Caki2 (cell line): ENCODE data around the gene FNDC3B. TPM values are rescaled to one million over a fixed set of nuclear protein-coding genes. Genes with fewer than 3 reads are reported as not detected.
"Not testable (repeated sequence)": the region's sequence is repeated elsewhere in the genome, so short reads cannot be mapped to it uniquely, and the experiment has no call there.

Experiments used
- DNase-seq: peaks from one replicate; pipeline ENCODE4 v3.0.0-alpha.2; 2015; ENCODE audit warnings: low read depth
- in situ Hi-C: cut with HindIII; loops from 2 replicates; pipeline ENCODE4 v1.10.0; 2016; ENCODE audit warnings: low sequenced_read_pairs, low pct_unique_long_range_greater_than_20kb, mixed read lengths
- total RNA-seq: library from RNA; depleted of rRNA; stranded (reverse); fragments of >200 nt; shearing (Covaris generic); gene quantifications from 2 replicates; pipeline ENCODE4 v1.2.3, GENCODE V29; 2014; ENCODE audit warnings: low replicate concordance; rRNA removed

FNDC3B gene
- 70.0 and 77.7 TPM in 2 replicates for total RNA-seq

DNA sequence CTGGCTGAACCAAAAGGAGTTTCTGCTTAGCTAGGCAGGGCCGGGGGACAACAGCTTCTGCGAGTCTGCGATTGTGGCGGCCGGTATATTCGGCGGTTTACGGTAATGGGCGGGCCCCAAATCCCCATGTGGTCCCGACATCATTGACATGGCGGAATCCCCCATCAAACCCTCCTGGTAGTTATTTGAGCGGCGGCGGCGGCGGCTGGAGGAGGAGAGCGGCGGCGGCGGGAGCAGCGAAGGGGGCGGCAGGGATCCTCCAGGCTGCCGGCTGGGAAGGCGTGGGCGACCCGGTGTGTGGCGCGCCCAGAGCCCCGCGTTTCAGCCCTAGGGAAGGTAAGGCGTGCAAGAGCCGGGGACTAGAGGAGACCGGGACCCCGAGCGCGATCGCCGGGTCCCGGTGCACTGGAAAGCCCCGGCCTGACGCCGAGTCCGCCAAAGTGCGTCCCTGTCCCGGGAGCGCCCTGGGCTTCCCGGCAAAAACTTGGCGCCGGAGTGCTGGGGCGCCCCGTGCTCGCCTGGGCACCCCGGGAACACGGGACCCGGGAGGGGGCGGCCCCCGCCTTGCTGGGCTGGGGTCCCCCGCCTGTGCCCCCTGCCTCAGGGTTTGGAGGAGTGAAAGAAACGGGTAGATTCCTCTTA, at the start of gene FNDC3B:
FNDC3B (plus strand) TSS at position 143 of the 642 bp plus-strand sequence. CDS start 72,902 bp downstream, outside the sequence.
- in situ Hi-C loops, result no loop called here
- peak; percentile 94 for DNase-seq

- DNase-seq, in situ Hi-C loops: not testable (repeated sequence)
Measured at GRCh38 chr3:171990239-171990638, 49.1 kb upstream of the FNDC3B start.

DNA sequence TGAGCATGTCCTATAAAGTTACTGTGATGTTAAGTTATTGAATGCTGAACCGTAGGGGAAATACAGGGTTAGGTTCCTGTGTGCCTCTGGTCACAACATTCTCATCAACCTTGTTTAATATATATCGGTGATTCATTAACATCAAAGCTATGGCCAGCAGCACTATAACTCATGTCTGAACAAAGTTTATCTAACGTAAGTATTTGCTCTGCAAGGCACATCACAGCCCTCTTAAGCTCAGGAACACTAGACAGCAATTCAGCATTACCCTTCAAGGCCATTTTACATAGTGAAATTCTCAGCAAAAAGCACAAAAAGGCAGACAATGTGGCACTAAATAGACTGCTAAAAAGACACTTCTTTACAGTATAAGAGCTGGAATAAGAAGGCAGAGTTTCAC, 48.2 kb upstream of the FNDC3B start:
- in situ Hi-C loops, result no loop called here
- DNase-seq, result no peak

- in situ Hi-C loops, result no loop called here
- DNase-seq, result no peak
Measured at GRCh38 chr3:171994646-171995428, 44.5 kb upstream of the FNDC3B start.

DNA sequence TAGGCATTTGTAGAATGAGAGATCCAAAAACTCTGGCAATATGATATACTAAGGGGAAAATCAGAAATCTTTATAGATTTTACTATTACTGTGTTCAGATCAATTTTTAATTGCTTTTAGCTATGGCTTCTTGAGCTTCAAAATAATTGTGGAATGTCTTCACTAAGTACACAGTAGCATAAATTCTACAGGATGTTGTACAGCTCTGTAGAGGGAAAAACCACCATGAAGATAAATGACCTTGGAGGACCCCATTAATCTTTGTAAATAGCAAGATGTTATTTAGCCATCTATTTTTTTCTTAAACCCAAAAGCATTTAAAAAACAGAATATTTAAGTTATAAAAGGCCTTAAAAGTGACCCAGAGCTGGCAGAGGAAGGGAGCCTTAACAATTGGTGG, 43.9 kb upstream of the FNDC3B start:
- DNase-seq, result no peak
- in situ Hi-C loops, result no loop called here

DNA sequence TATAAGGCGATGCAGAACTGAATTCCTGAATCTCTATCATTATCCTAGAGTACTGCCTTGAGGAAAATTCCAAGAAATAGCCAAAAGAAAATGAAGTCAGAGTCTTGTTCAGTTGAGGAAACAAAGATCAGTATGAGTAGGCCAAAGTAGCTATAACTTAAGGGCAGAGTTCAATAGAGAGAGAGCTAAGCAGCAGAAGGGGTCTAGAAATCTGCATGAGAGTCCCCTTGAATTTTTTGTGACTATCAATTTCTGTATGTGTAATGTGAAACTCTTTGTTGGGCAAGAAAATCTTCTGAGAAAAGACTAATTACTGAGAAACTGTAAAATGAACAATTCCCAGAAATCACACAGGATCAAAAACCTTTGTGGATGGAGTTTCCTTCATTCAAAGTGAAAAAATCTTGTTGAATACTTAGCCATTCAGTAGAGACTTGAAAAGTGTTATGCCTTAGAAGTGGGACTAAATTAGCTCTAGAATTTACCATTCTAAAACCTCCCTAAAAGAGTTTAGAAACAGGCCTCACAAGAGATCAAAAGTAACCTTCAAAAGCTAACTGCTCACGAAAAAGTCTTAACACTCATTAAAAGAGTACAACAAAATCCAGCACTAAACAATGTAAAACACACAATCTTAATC, 43.1 kb upstream of the FNDC3B start:
- DNase-seq, result no peak
- in situ Hi-C loops, result no loop called here

GRCh38 chr3:171998731-171999130, 40.6 kb upstream of the FNDC3B start:
- in situ Hi-C loops, DNase-seq: not testable (repeated sequence)

- DNase-seq, in situ Hi-C loops: not testable (repeated sequence)
Measured at GRCh38 chr3:172001616-172002015, 37.8 kb upstream of the FNDC3B start.

DNA sequence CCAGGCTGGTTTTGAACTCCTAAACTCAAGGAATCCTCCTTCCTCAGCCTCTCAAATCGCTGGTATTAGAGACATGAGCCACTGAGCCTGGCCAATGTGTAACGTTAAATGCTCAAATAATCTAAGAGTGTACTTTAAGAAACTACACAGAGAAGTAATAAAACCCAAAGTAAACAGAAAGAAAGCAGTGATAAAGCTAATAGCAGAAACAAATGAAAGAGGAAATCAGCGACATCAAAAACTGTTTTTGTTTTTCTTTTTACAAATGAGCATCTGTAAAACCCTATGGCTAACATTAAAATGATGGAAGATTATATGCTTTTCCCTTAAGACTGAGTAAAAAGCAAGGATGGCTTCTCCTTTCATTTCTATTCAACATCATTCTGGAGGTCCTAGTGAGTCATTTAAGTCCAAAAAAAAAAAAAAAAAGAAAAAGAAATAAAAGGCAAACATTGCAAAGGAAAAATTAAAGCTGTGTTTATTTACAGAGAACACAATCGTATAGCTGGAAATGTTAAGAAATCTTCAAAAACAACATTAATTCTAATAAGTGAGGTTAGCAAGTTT, 36.8 kb upstream of the FNDC3B start:
- DNase-seq, result no peak
- in situ Hi-C loops, result no loop called here

DNA sequence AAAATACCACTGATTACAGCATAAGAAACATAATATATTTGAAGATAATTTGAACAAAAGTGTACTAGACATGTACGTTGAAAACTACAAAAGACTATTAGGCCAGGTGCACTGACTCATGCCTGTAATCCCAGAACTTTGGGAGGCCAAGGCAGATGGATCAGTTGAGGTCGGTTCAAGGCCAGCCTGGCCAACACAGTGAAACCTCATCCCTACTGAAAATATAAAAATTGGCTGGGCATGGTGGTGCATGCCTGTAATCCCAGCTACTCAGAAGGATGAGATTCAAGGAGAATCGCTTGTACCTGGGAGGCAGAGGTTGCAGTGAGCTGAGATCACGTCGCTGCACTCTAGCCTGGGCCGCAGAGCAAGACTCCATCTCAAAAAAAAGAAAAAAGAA, 36.2 kb upstream of the FNDC3B start:
- in situ Hi-C loops, result no loop called here

GRCh38 chr3:172007065-172007370, 32.4 kb upstream of the FNDC3B start:
- in situ Hi-C loops, result no loop called here
- no peak for DNase-seq

More for the DNA sequence above, 36.2 kb upstream of the FNDC3B start:
- DNase-seq, result no peak

- DNase-seq, result no peak
- in situ Hi-C loops, result no loop called here
Measured at GRCh38 chr3:172009803-172010202, 29.6 kb upstream of the FNDC3B start.

DNA sequence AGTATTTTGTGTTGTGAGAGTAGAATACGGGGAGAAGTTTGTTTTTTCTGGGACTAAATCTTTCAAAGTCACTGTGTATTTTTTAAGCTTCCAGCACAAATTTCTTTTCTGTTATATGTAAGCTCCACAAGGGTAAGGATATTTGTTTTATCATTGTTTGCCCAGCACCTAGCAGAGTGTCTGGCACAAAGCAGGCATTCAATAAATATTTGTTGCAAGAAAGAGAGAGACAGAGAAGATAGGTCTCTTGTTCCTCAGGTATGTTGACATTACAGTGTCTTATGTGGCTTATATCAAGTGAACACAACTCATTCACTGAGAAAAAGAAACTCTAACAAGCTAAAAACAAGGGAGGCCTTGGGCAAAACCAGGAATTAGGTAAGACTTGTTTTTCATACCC, 26.6 kb upstream of the FNDC3B start:
- in situ Hi-C loops, result no loop called here
- no peak for DNase-seq

DNA sequence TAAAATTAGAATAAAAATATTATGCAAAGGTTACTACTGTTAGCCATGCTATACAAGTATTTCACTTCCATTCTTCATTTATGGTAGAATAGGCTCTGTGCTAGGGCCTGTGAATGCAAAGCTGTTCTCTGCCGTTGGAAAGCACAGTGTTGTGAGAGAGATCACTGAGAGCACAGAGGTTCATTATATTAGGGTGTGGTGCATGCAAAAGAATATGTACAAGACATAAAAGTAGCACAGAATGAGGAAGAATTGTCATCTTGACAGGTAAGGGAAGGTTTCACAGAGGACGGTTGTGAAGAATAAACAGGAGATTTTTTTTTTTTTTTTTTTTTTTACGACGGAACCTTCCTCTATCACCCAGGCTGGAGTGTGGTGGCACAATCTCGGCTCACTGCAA, 25.2 kb upstream of the FNDC3B start:
- no peak for DNase-seq
- in situ Hi-C loops, result no loop called here

DNA sequence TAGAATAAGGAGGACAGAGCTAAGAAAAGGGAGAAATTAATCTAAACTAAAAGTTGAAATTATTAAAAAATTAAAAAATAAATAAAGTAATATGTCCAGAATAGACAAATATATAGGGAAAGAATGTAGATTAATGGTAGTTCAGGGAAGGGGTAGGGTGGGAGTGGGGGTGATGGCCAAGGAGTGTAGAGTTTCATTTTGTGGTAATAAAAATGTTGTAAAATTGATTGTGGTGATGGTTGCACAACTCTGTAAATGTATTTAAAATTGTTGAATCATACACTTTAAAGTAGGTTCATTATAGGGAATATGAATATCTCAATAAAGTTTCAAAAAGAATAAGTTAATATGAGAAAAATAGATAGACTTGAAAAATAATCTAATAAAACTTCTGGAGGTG, 21.0 kb upstream of the FNDC3B start:
- DNase-seq, result no peak
- in situ Hi-C loops, result no loop called here

- no peak for DNase-seq
- in situ Hi-C loops, result no loop called here
Measured at GRCh38 chr3:172020763-172021162, 18.6 kb upstream of the FNDC3B start.

- in situ Hi-C loops, result no loop called here
- no peak for DNase-seq
Measured at GRCh38 chr3:172021164-172021563, 18.2 kb upstream of the FNDC3B start.

DNA sequence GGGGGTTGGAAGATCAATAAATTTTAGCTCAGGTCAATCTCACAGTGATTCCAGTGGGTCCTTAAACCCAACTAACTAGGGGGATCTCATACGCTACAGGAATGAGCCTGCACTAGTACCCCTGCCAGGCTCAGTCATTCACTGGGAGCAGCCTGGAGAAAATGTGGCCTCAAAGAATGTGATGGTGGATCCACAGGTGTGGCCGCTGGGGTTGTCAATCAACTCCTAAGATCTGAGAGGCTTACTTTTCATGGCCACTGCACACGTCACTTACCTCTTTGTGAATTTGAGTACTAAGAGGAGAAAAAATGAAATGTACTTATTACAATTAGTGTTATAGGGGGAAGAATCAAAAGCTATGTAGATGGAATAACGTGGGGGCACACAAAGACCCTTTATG, 17.5 kb upstream of the FNDC3B start:
- in situ Hi-C loops, result no loop called here
- DNase-seq, result no peak

- in situ Hi-C loops, result no loop called here
Measured at GRCh38 chr3:172023915-172024314, 15.5 kb upstream of the FNDC3B start.

More at GRCh38 chr3:172023915-172024314, 15.5 kb upstream of the FNDC3B start:
- no peak for DNase-seq
